HG02885 (cell line): ENCODE data around the gene SLC39A11.
A peak's percentile ranks its signal among the peaks of the same experiment; 100 is the strongest.

ENCODE experiments used
- ATAC-seq: cut with Tn5 transposase; IDR thresholded peaks from one replicate; pipeline ENCODE4 v1.9.1; 2021; ENCODE audit warnings: mild to moderate bottlenecking; ENCODE audit not compliant: unreplicated experiment, poor library complexity

Gene SLC39A11

GRCh38 chr17:72887917-72888316 is 204.6 kb downstream of the SLC39A11 start:
- no peak for ATAC-seq

GRCh38 chr17:72887322-72887721 is 205.2 kb downstream of the SLC39A11 start:
- ATAC-seq, result peak; percentile 91

GRCh38 chr17:72886622-72887021 is 205.9 kb downstream of the SLC39A11 start:
- no peak for ATAC-seq

- no peak for ATAC-seq
Measured at GRCh38 chr17:72884066-72884465, 208.4 kb downstream of the SLC39A11 start.

- no peak for ATAC-seq
Measured at GRCh38 chr17:72883351-72883750, 209.1 kb downstream of the SLC39A11 start.

- ATAC-seq, result no peak
Measured at GRCh38 chr17:72882426-72882825, 210.1 kb downstream of the SLC39A11 start.

- ATAC-seq, result no peak
Measured at GRCh38 chr17:72879877-72880276, 212.6 kb downstream of the SLC39A11 start.

GRCh38 chr17:72878975-72879660 is 213.4 kb downstream of the SLC39A11 start:
- ATAC-seq, result no peak

- no peak for ATAC-seq
Measured at GRCh38 chr17:72877348-72877747, 215.1 kb downstream of the SLC39A11 start.

GRCh38 chr17:72876413-72876812 is 216.1 kb downstream of the SLC39A11 start:
- no peak for ATAC-seq

- no peak for ATAC-seq
Measured at GRCh38 chr17:72875361-72875760, 217.1 kb downstream of the SLC39A11 start.

GRCh38 chr17:72872396-72872795 is 220.1 kb downstream of the SLC39A11 start:
- ATAC-seq, result no peak

GRCh38 chr17:72870367-72870985 is 222.0 kb downstream of the SLC39A11 start:
- no peak for ATAC-seq

- no peak for ATAC-seq
Measured at GRCh38 chr17:72869630-72870029, 222.9 kb downstream of the SLC39A11 start.

GRCh38 chr17:72865954-72866353 is 226.5 kb downstream of the SLC39A11 start:
- ATAC-seq, result no peak

- peak; percentile 83 for ATAC-seq
Measured at GRCh38 chr17:72863526-72864211, 228.8 kb downstream of the SLC39A11 start.

- ATAC-seq, result no peak
Measured at GRCh38 chr17:72862276-72862999, 230.1 kb downstream of the SLC39A11 start.

- ATAC-seq, result no peak
Measured at GRCh38 chr17:72861811-72862210, 230.7 kb downstream of the SLC39A11 start.

- no peak for ATAC-seq
Measured at GRCh38 chr17:72860778-72861177, 231.7 kb downstream of the SLC39A11 start.

- ATAC-seq, result no peak
Measured at GRCh38 chr17:72858826-72859495, 233.5 kb downstream of the SLC39A11 start.
